Liver (tissue), 9 donors: ENCODE measurements around the gene FAM227B. TPM values are rescaled to one million over a fixed set of nuclear protein-coding genes. Genes with fewer than 3 reads are reported as not detected.

Experiments used
- DNase-seq: peaks from one replicate; pipeline ENCODE4 v3.0.0-alpha.2; 2017; ENCODE audit warnings: low spot score
- H3K27ac ChIP-seq, 2 donors: one replicate each; pipeline ENCODE4 v1.7.0; 2013; ENCODE audit warnings: inconsistent platforms in 2 of 2, low read length in 2 of 2, control low read depth in 1 of 2, low read depth in 1 of 2, mild to moderate bottlenecking in 1 of 2
- H3K27me3 ChIP-seq, 4 donors: one replicate each; pipeline versions ENCODE4 v1.6.1 to v1.7.0; 2013; ENCODE audit warnings: low read length in 3 of 4, inconsistent platforms in 1 of 4, mild to moderate bottlenecking in 1 of 4, moderate library complexity in 1 of 4; ENCODE audit not compliant: control insufficient read depth in 4 of 4, insufficient read depth in 4 of 4
- H3K36me3 ChIP-seq, 4 donors: one replicate each; pipeline versions ENCODE4 v1.6.1 to v1.7.0; 2013; ENCODE audit warnings: low read length in 3 of 4, mild to moderate bottlenecking in 3 of 4, low read depth in 1 of 4, moderate library complexity in 1 of 4; ENCODE audit not compliant: control insufficient read depth in 4 of 4, insufficient read depth in 3 of 4
- H3K4me1 ChIP-seq, 4 donors: one replicate each; pipeline versions ENCODE4 v1.6.1 to v1.7.0; 2013; ENCODE audit warnings: low read length in 3 of 4, mild to moderate bottlenecking in 3 of 4, moderate library complexity in 1 of 4; ENCODE audit not compliant: control insufficient read depth in 4 of 4, insufficient read depth in 4 of 4
- H3K4me3 ChIP-seq, 3 donors: one replicate each; pipeline versions ENCODE4 v1.6.1 to v1.7.0; 2013; ENCODE audit warnings: low read length in 3 of 3, control low read depth in 1 of 3, low read depth in 1 of 3, mild to moderate bottlenecking in 1 of 3
- H3K9ac ChIP-seq, 2 donors: one replicate each; pipeline ENCODE4 v1.7.0; 2013; ENCODE audit warnings: low read length in 2 of 2, mild to moderate bottlenecking in 2 of 2, moderate library complexity in 2 of 2, control low read depth in 1 of 2, low read depth in 1 of 2
- H3K9me3 ChIP-seq, 4 donors: one replicate each; pipeline versions ENCODE4 v1.6.1 to v1.7.0; 2013; ENCODE audit warnings: low read length in 3 of 4; ENCODE audit not compliant: control insufficient read depth in 4 of 4
- ATF3 ChIP-seq: IDR thresholded peaks from 2 replicates; pipeline ENCODE4 v1.6.1; 2016; ENCODE audit warnings: antibody characterized with exemption
- CTCF ChIP-seq: fragments of 150-350 bp; IDR thresholded peaks from 2 replicates; pipeline ENCODE4 v1.5.1; 2017; ENCODE audit warnings: improper control_type of control experiment, low read depth, low read length; ENCODE audit not compliant: missing input control
- EGR1 ChIP-seq, 2 donors: IDR thresholded peaks; 2 replicates each; pipeline ENCODE4 v1.6.1; 2016 to 2018; ENCODE audit warnings: antibody characterized with exemption in 2 of 2, low read depth in 2 of 2
- FOXA1 ChIP-seq: IDR thresholded peaks from 2 replicates; pipeline ENCODE4 v1.6.1; 2016; ENCODE audit warnings: antibody characterized with exemption
- FOXA2 ChIP-seq: IDR thresholded peaks from 2 replicates; pipeline ENCODE4 v1.6.1; 2016; ENCODE audit warnings: antibody characterized with exemption
- GABPA ChIP-seq, 2 donors: IDR thresholded peaks in 1 of 2; conservative IDR thresholded peaks in 1 of 2; 2 replicates each; pipeline ENCODE4 v1.6.1; 2016; ENCODE audit warnings: antibody characterized with exemption in 2 of 2, mild to moderate bottlenecking in 1 of 2, moderate library complexity in 1 of 2
- HNF4G ChIP-seq: IDR thresholded peaks from 2 replicates; pipeline ENCODE4 v1.6.1; 2016; ENCODE audit warnings: antibody characterized with exemption
- JUND ChIP-seq, 2 donors: IDR thresholded peaks; 2 replicates each; pipeline ENCODE4 v1.6.1; 2016; ENCODE audit warnings: antibody characterized with exemption in 2 of 2
- MAX ChIP-seq: IDR thresholded peaks from 2 replicates; pipeline ENCODE4 v1.6.1; 2016; ENCODE audit warnings: antibody characterized with exemption
- NR2F2 ChIP-seq: IDR thresholded peaks from 2 replicates; pipeline ENCODE4 v1.6.1; 2016; ENCODE audit warnings: antibody characterized with exemption
- RAD21 ChIP-seq, 2 donors: IDR thresholded peaks; 2 replicates each; pipeline ENCODE4 v1.6.1; 2016; ENCODE audit warnings: antibody characterized with exemption in 2 of 2, mild to moderate bottlenecking in 2 of 2
- REST ChIP-seq: IDR thresholded peaks from 2 replicates; pipeline ENCODE4 v1.6.1; 2016; ENCODE audit warnings: antibody characterized with exemption, mild to moderate bottlenecking
- RXRA ChIP-seq, 2 donors: IDR thresholded peaks; 2 replicates each; pipeline ENCODE4 v1.6.1; 2017 to 2018; ENCODE audit warnings: antibody characterized with exemption in 2 of 2, mild to moderate bottlenecking in 1 of 2
- SP1 ChIP-seq: IDR thresholded peaks from 2 replicates; pipeline ENCODE4 v1.6.1; 2018; ENCODE audit warnings: antibody characterized with exemption, mild to moderate bottlenecking
- TAF1 ChIP-seq: conservative IDR thresholded peaks from 2 replicates; pipeline ENCODE4 v1.6.1; 2016; ENCODE audit warnings: antibody characterized with exemption, mild to moderate bottlenecking
- YY1 ChIP-seq: IDR thresholded peaks from 2 replicates; pipeline ENCODE4 v1.6.1; 2016; ENCODE audit warnings: antibody characterized with exemption, mild to moderate bottlenecking
- ZBTB33 ChIP-seq: IDR thresholded peaks from 2 replicates; pipeline ENCODE4 v1.6.1; 2016; ENCODE audit warnings: antibody characterized with exemption
- WGBS: extraction: QIAGEN DNeasy Blood & Tissue Kit; methylation state at CpG from one replicate; pipeline ENCODE4 v1.1.7; 2013; 5-methylcytosine and 5-hydroxymethylcytosine counted together
- polyA plus RNA-seq, 2 donors: library from polyadenylated mRNA; stranded (reverse) in 1 of 2; unstranded in 1 of 2; fragments of 200-250 nt in 1 of 2; fragments of >200 nt in 1 of 2; fragmentation: Nextera tagmentation in 1 of 2; extraction: Ambion mirVana in 1 of 2; gene quantifications; one replicate each; pipeline versions ENCODE4 v1.2.1 to v1.2.3, GENCODE V29; 2013 to 2015
- total RNA-seq, 2 donors: library from RNA; depleted of rRNA; stranded (reverse); fragments of >200 nt; gene quantifications; one replicate each; pipeline ENCODE4 v1.2.3, GENCODE V29; 2014
- donor health status: healthy.
- donor health status: healthy.
- donor health status: healthy.
- donor health status: healthy.
- donor health status: healthy.

Gene FAM227B
- total and polyA plus RNA-seq, 4 donors, result 1.3 to 5.1 (median 3.8) TPM

GRCh38 chr15:49637857-49638256 lies 17.2 kb upstream of the FAM227B start:
- H3K4me3 ChIP-seq, result no peak overlapping the region
- TF ChIP-seq YY1, result no peak
- no peak for TF ChIP-seq ATF3
- no peak for TF ChIP-seq MAX
- TF ChIP-seq TAF1, result no peak
- TF ChIP-seq RXRA (IDR thresholded peaks at IDR 0.05), result no peak
- H3K27me3 ChIP-seq, result no peaks in the 10 kb centered on the region
- H3K36me3 ChIP-seq, result peaks cover 1 to 10% (median 4%) of the 10 kb centered on the region in 4 donors
- H3K9me3 ChIP-seq, result no peaks in the 10 kb centered on the region
- WGBS, result 97% methylated on average over 4 of the region's 4 CpGs
- H3K9ac ChIP-seq, result no peak overlapping the region
- H3K4me1 ChIP-seq, result no peaks in the 10 kb centered on the region
- DNase-seq, result no peak
- no peak overlapping the region for H3K27ac ChIP-seq

- H3K9me3 ChIP-seq, result peaks cover 0 to 6% (median 0%) of the 10 kb centered on the region in 4 donors
- peaks cover 2 to 21% (median 11%) of the 10 kb centered on the region in 4 donors for H3K36me3 ChIP-seq
- no peak for DNase-seq
- H3K9ac ChIP-seq, result no peak overlapping the region
- no peak overlapping the region for H3K27ac ChIP-seq
- TF ChIP-seq JUND (IDR thresholded peaks at IDR 0.05) (no peak), EGR1 (IDR thresholded peaks at IDR 0.05; ENCODE audit: low read depth in 2 of 2) (no peak), ZBTB33 (no peak), RAD21 (IDR thresholded peaks at IDR 0.05) (no peak)
- WGBS, result 94% methylated on average over 2 of the region's 2 CpGs
- no peaks in the 10 kb centered on the region for H3K27me3 ChIP-seq
- H3K4me1 ChIP-seq, result no peaks in the 10 kb centered on the region
- H3K4me3 ChIP-seq, result no peak overlapping the region
Measured at GRCh38 chr15:49628379-49628778, 7.8 kb upstream of the FAM227B start.

GRCh38 chr15:49627407-49627877 lies 6.8 kb upstream of the FAM227B start:
- peaks cover 0 to 6% (median 0%) of the 10 kb centered on the region in 4 donors for H3K9me3 ChIP-seq
- 74% methylated on average over 1 of the region's 1 CpG for WGBS
- no peak overlapping the region for H3K9ac ChIP-seq
- no peak for DNase-seq
- H3K4me3 ChIP-seq, result no peak overlapping the region
- peaks cover 2 to 21% (median 10%) of the 10 kb centered on the region in 4 donors for H3K36me3 ChIP-seq
- peaks cover 0 to 3% (median under 1%) of the 10 kb centered on the region in 4 donors for H3K4me1 ChIP-seq
- H3K27me3 ChIP-seq, result no peaks in the 10 kb centered on the region
- H3K27ac ChIP-seq, result no peak overlapping the region
- TF ChIP-seq EGR1 (IDR thresholded peaks at IDR 0.05; ENCODE audit: low read depth in 2 of 2) (no peak), RAD21 (IDR thresholded peaks at IDR 0.05) (no peak), NR2F2 (no peak), ZBTB33 (no peak), HNF4G (no peak), YY1 (no peak), MAX (no peak), REST (no peak), GABPA (IDR thresholded peaks at IDR 0.05 in 1 of 2, conservative IDR thresholded peaks at IDR 0.05 in 1 of 2) (no peak), RXRA (IDR thresholded peaks at IDR 0.05) (no peak), SP1 (no peak), TAF1 (no peak), CTCF (no peak), FOXA2 (no peak), ATF3 (no peak), FOXA1 (no peak)
